NCI-H2171 treated with DMSO at 0.1 percent for 48 hours (cell line): Measurements from ENCODE around the gene TBCEL.

Experiments
- DNase-seq: peaks from one replicate; lab custom pipeline; 2025; lab: John Stamatoyannopoulos, UW

The TBCEL gene

DNA sequence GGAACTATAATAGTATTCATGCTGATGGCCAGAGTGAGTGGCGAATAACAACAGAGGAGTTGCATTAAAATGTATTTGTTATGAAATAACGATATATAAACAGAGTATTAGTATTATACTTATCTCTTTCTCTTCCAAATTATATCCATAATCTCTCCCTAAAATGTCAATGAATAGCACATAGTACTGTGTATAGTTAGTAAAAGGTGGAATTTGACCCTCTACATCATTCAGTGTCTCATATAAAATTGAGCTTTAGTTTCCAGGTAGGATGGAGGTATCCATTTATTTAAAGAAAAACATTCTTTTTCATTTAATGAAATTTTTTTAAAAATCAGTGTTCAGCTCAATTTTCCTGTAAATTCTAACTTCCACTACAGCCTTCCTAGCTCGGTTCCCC, 42.7 kb downstream of the TBCEL start:
- DNase-seq, result no peak

DNA sequence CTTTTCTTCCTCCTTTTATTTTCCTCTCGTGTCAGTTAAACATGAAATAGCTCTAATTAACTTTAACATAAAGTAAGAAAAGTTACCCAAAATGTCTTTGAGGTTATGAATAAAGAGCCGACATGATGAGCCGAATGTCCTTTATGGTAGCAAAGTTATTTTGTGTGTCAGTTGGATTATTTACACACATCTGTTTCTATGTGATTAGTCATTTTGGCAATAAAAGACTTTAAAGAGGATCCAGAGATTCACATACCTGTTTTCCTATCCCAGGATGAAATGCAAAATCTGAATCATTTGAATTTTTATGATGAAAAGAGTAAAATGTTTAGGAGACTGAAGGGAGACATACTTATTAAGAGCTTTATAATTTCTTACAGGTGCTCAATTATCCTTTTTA, 43.1 kb downstream of the TBCEL start:
- DNase-seq, result no peak

DNA sequence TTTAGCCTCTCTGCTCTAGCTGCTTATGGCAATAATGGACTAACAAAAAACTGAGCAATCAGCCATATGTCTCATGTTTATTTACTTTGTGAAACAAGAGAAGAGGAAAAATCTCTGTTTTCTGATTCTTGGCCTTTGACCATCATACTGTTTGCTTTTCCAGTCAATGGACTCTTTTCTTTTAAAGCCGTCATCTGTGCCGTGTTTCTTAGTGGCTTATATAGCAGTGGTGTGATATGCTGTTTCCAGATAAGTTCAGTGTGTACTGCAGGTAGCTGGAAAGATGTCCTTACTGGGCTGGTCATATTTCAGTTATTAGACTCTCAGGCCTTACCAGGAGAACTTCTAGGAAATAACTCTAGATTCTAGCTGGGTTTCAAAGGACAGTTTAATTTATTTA, 43.6 kb downstream of the TBCEL start:
- DNase-seq, result peak; percentile 59

DNA sequence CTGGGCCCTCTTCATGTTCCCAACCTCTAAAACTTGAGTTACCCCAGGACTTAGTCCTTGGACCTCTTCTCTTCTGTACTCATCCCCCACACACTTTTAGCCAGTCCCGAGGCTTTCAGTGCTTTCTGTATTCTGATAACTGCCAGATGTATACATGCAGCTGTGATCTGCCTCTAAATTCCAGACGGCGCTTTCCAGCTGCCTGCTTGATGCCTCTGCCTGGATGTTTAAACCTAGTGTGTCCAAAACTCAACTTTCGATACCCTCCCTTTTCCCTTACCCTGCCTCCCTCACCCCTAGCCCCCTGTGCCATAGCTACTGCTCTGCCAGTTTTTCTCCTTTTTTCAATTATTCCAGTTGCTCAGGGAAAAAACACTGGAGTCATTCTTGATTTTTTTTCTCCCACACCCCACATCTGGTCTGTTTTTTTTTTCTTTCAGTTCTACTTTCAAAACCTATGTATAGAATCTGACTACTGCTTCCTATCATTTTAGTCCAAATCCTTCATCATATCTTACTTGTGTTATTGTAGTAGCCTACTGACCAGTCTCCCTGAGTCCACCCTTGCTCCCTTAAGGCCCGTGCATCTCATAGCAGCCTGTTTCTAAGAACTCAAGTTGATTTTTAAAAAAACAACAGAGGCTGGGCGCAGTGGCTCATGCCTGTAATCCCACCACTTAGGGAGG, 44.2 kb downstream of the TBCEL start:
- DNase-seq, result no peak

DNA sequence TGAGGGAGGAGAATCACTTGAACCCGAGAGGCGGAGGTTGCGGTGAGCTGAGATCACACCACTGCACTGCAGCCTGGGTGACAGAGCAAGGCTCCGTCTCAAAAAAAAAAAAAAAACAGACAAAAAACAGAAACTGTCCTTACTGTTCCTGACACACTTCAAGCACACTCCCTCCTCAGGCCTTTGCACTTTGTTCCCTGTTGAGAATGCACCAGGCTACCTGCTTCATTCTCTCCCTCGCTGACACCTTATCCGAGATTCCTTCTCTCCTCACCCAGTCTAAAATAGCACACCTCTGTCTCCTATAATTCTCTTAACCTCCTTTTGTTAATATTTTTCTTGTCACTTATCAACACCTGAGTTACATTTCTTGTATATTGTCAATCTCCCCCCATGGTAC, 44.9 kb downstream of the TBCEL start:
- no peak for DNase-seq

DNA sequence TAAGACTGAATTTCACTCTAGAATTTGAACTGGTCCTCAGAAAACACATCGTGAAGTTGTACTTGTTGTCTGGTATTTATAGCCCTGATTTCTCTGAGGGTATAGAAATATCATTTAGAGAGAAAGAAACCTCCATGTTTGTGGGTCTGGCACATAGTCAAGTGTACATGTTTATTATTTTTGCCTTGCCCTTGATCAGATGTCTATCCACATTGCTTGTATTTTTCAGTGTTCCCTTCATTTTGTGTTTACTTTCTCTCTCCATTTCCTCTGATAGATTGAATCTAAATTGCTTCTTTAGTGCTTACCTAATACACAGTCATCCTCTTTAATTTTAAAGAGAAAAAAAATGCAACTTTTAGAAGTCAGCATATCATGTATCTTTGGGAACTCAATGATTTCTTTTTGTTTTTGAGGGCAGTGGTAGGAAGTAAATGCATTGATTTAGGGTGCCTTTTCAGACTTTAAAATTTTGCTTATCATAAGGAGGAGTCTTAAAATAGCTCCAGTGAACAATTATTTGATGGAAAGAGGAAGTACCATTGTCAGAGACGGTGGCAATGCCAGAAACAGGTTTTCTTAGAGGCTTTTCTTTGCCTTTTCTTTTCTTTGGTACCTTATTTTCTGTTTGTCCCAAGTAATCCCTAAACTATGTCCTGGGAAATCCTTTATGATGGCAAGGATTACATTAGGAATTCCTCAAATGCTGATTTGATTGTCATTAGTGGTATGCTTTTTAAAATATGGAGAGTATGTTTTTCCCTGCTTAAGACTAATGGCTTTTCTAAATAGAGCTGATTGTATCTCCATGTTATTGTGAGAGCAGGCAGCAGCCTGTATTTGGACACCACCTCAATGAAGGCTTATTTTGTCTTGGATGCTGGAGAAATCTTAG, 47.3 kb downstream of the TBCEL start:
- no peak for DNase-seq

DNA sequence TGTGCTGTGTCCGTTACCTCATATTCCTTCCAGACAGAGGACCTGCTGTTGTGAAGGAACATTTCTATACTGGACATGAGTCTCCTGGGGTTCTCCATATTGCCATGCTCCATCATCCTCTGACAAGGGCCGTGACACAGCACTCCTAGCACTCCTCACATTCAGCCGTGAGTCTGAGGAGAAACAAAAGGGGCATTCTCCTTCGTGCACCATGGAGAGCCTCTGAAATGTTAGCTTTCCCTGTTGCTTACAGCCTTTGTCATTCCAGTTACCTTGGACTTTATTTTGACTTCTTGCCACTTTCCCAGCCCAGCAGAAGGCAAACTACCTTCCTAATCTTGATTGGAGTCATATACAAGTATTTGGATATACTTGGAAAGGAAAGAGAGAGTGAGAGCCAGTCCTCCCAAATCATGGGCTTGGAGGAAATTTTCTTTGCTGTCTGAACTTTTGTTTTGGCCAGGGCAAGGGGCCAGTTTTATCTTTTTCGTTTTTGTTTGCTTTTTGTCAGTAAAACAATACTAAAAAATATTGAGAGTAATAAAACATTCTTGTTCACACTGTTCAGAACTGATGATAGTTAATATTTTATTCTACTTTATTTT, 48.0 kb downstream of the TBCEL start:
- no peak for DNase-seq

DNA sequence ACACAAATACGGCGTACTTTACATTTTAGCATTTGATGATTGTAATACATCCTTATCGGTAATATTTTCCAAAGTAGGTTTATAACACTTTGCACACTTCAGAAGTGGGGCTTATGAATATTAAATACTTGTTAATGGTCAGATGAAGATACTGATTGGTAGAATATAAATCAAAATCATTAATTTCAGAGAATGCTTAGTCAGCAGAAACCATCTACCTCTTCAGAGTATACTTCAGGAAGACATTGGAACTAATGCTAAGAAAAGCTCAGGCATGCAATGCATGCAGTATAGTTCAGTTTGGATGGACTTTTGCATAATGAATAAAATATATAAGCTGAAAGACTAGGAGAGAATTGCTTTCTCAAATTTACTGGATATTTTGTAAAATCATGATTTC, 57.4 kb downstream of the TBCEL start:
- no peak for DNase-seq

DNA sequence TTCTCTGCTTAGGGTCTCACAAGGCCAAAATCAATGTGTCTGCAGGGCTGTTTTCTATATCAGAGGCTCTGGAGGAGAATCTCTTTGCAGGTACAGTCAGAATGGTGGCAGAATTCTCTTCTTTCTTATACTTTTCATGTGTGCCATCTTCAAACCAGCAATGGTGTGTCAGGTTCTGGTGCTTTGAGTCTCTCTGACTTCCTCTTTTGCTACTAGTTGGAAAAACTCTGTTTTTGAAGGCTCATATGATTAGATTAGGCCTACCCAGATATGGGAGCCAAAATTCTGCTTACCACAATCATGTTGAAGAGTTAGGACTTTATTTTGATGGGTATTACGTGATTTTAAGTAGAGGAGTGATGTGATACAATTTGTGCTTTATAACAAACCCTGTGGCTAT, 58.3 kb downstream of the TBCEL start:
- no peak for DNase-seq

DNA sequence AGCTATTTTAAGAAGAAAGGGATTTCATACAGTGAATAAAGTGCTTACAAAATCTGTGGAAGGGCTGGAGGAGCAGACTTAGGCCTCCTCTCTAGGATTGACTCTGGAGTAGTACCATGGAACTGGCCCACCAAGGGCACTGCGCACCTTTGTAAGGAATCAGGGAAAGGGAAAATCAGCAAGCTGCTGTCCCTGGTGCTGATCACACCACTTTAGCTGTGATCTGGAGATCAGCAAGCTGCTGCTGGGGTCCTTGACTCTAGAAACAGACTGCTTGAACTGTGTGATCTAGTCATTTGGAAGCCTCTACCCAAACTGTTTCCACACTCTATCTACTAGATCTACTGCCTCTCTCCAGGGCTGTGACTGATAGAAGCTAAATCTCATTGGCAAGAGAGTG, 58.8 kb downstream of the TBCEL start:
- no peak for DNase-seq

DNA sequence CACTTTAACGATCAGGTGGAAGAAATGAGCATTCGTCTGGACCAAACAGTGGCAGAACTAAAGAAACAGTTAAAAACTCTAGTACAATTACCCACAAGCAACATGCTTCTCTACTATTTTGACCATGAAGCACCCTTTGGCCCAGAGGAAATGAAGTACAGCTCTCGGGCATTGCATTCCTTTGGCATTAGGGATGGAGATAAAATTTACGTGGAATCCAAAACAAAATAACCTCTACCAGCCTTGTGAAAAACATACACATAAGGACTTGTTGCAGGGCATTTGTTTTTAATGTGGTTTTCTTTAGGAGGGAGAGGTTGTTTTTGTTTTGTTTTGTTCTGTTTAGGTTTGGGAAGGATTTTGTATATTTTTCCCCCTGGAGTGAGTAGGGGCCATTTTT, 63.0 kb downstream of the TBCEL start:
- no peak for DNase-seq

DNA sequence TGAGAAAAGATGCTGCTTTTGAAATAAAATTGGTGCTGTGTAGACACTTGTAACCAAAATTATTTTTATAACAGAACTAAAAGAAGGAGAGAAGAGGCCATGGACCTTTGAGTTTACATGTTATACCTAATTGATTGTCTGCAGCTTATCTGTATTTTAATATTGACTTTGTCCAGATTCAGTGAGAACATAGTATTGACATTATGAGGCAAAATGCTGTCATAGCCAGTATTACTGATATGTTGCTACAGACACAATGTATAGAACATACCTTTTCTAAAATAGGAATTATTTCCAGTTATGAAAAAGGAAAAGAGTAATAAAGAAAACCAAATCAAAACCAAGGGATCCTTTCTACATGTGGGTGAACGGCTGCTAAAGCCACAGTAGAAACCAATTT, 65.7 kb downstream of the TBCEL start:
- no peak for DNase-seq

DNA sequence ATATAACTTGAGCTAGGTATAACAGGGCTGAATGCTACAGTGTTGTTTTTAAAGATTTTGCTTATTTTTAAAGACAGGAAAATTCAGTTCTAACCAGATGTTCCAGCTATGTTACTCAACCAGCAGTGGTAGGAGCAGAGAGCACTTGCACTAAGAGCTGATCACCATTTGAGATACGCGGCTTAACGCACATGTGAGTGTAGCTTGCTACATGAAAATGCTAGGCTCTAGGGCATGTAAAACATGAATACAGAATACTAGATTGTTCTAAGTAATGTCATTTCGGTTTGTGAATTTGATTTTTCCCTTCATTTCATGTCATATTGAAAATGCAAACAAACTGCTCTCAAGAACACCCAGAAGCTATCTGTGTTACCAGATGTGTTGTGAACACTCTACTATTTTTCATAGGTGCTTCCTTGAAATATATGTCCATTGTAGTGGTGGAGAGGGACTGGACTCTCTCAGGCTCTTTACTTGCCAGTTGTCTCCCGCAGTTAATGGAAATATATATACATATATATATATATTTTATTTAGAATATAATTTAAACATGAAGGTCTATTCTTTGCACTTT, 66.3 kb downstream of the TBCEL start:
- DNase-seq, result no peak

DNA sequence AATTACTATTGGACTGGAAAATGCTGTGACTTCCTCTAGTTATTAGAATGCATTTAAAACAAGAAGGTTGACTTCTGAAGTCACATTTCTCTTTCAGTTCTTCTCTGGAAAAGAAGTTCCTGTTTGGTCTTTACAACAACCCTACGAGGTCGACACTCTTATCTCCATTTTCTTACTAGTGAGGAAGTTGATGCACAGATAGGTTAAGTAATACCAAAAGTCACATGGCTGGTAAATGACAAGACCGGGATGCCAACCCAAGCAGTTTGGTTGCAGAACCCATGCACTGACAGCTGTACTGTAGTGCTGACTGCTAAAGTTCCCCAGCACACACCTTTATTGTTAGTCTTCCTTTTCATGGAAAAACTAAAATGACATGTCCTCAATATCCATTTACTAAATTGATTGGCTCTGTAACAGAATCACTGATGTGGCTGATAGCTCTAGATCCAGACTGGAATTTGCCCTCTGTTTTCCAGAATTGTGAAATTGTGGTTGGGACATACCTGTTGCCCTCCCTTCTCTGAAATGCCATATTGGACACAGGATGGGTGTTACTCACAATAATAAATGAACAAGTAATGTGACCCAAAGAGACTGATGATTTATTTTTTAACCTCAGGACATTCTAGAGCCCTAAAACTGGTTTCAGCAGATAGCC, 67.7 kb downstream of the TBCEL start:
- DNase-seq, result no peak

DNA sequence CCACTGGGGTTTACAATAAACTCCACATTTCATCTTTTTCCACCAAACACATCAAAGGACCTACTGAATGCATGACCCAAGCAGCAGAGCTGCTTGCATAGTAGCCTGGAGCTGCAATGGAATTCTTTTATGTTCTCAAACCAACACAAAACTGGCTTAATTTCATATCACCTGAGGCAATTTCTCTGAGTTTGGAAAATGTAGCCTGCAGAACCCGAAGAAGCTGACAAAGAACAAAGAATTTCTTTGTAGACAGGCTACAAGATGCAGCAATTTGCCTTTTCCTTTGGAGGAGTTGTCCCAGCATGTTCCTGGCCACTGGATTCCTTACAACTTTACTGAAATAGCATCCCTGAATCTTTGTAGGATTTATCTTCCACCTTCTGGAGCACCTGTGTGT, 71.7 kb downstream of the TBCEL start:
- no peak for DNase-seq

DNA sequence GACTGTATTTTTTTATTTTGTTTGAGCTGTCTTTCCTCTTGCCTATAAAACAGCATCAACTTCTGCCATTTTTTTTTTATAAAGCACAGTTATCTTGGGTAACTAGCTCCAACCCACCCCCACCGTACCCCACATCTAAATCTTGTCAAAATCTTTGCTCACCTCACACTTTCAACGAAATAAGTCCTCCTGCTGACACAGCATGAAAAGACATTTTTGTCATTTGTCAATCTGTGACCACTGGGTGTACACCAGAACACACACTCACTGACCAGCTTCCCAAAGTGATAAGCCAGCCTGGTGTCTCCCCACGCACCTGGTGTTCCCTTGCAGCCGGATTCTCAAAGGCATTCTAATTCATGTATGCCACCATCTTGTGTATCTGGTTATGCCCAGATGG, 75.5 kb downstream of the TBCEL start:
- no peak for DNase-seq

DNA sequence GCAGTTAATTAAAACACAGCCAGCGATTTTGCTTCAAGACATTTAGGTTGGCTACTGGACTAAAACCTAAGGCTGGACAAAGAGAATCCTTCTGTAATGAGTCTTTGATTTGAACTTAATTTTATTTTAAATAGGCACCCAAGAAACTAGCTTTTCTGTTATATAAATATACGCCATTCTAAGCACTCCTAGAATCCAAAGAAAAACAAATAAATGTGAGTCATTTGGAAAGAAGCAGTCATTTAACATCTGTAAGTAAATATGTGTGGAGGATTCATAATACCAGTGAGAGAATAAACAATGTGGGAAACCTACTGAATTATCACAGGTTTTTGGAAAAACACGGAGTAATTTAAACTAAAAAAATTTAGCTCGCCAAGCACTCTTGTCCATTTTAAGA, 76.0 kb downstream of the TBCEL start:
- DNase-seq, result no peak

DNA sequence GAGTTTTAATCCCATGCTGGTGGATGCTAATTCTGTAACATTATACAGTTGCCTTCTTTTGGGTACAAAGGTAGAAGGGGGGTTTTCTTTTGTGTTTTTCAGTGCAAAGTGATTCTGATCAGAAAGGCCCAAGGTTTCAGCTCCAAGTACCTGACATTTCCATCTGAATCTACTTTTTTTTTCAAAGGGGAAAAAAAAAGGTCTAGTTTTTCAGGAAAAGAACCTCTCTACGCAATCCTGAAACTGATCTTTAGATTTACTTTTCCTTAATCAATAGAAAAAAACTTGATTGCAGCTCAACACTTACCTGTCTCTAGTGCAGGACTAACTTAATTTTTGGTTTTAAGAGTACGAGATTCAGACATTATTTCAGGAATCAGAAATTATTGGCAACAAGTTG, 77.0 kb downstream of the TBCEL start, which contains the start of gene TECTA:
Gene TECTA, plus strand, starts transcription at position 301 of the 400 bp plus-strand sequence. CDS start 1,423 bp downstream, outside the sequence.
- no peak for DNase-seq

DNA sequence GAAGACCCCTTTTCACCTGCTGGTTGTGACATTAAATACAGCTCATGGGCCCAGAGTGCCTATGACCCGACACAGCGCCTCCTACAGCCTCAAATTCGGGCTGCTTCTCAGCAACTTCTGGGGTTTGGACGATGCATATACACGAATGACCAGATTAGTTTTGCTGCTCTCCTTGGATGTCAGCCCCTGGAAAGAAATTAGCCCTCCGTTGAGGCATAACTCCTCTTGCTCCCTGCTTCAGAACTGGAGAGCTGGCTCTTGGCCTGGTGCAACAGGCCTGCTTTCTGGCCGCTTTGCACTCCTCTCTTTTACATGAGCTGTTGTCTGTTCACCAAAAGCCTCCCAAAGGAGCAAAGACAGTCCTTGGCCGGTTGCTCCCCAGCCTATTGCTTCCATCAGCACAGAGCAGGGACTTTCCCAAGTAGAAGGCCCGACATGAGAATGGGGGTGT, 80.4 kb downstream of the TBCEL start:
- no peak for DNase-seq

DNA sequence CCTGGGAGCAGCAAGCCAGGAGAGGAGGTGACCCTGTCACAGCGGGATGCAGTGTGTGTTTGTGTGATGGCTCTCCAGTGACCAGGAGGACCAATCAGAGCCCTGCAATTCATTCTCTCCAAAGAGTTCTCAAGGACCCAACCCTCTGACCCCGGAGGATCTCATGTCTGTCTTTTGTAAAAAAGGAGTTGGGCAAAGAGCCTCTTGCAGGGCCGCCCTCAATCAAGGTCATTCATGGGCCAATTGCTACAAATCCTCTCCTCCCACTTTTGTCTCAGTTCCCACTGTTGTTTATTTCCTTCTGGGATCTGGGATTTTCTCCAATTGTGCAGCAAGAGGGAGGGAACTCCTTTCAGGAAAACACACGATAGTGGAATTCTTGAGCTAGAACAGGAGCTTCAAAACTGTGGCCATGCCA, 81.2 kb downstream of the TBCEL start:
- DNase-seq, result no peak

DNA sequence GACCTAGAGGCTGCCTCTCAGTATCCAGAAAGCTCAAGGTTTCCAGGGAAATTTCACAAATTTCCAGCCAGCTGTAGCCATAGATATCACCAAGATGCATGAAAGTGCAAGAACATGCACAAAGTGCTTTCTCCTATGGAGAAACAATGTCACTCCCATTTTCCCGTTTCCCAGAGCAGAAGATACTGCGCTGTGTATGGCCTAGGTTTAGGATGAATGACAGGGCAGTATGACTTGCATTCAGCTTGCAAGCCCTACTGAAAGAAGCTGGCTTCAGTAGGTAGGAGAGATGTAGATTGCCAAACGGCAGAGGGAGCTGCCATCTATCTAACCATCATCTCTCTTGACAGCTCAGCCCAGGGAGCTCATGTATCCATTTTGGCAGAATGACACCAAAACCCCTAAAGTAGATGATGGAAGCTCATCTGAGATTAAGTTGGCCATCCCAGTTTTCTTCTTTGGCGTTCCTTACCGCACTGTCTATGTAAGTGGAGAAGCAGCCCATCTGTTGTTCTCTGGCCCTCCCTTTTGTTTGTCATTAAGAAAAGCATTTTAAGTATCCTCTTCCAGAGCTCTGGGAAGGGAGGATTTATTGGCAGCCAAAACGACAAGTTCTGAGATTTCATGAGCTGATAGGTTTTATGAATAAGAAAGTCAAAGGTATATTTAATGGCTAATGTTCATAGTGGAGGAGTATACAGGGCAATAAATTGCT, 81.7 kb downstream of the TBCEL start:
- peak; percentile 61 for DNase-seq
